HCT116 (cell line): Measurements from ENCODE around the gene TRIM6. TPM values are rescaled to one million over a fixed set of nuclear protein-coding genes. Genes with fewer than 3 reads are reported as not detected.

ENCODE experiments used
- ATAC-seq: fragments of 200-7000 bp; cut with Tn5 transposase; 2 replicates; pipeline ENCODE4 v1.9.1; 2020; ENCODE audit warnings: mild to moderate bottlenecking, moderate library complexity
- BruUV-seq: library from RNA; stranded (reverse); fragments of 400-500 nt; replicated peaks from 2 replicates; lab custom pipeline; 2021; lab: Mats Ljungman, UMichigan
- CTCF ChIA-PET: fragments of 300-600 bp; sonication (Branson Sonifier 250); formaldehyde crosslinking; loops from one replicate; lab custom pipeline; 2021; ENCODE audit warnings: antibody characterized with exemption; lab: Charles Lee
- POLR2A ChIA-PET: fragments of 300-600, 350-600 bp; sonication (Branson Sonifier 250); formaldehyde crosslinking; loops from one replicate; lab custom pipeline; 2021; ENCODE audit warnings: antibody characterized with exemption; lab: Charles Lee
- RAD21 ChIA-PET, 2 experiments: fragments of 300-600 bp; sonication (Branson Sonifier 250); formaldehyde crosslinking; loops; one replicate each; lab custom pipeline; 2023; ENCODE audit warnings: low total read pairs in 2 of 2; ENCODE audit not compliant: uncharacterized antibody in 2 of 2, unreplicated experiment in 2 of 2, low non-redundant PET in 1 of 2; lab: Charles Lee
- DNase-seq: peaks from one replicate; pipeline ENCODE4 v3.0.0-alpha.2; 2010; ENCODE audit warnings: low read depth, low spot score
- H2AFZ ChIP-seq: fragments of 200-600 bp; shearing (Covaris generic), sonication (generic); 2 replicates; pipeline ENCODE4 v1.6.1; 2017; ENCODE audit warnings: low read depth, mixed run types, mixed read lengths, antibody characterized with exemption, low read length; ENCODE audit not compliant: poor library complexity, severe bottlenecking
- H3K27ac ChIP-seq: 2 replicates; pipeline ENCODE4 v1.5.1; 2012; ENCODE audit warnings: low read depth, low read length
- H3K27me3 ChIP-seq: fragments of 200-600 bp; sonication (generic); 2 replicates; pipeline ENCODE4 v1.6.1; 2016; ENCODE audit warnings: mixed run types, low read length, mixed read lengths; ENCODE audit not compliant: insufficient read depth
- H3K36me3 ChIP-seq, 2 experiments: fragments of 200-500 bp in 1 of 2; fragments of 200-600 bp in 1 of 2; sonication (Bioruptor generic) in 1 of 2; sonication (generic) in 1 of 2; 2 replicates each; pipeline versions ENCODE4 v1.5.1 to v1.6.1; 2014 to 2016; ENCODE audit warnings: low read length in 2 of 2, inconsistent platforms in 1 of 2, mixed read lengths in 1 of 2, mixed run types in 1 of 2; ENCODE audit not compliant: insufficient read depth in 2 of 2, control insufficient read depth in 1 of 2
- H3K4me1 ChIP-seq, 2 experiments: fragments of 200-600 bp in 1 of 2; sonication (generic) in 1 of 2; 2 replicates each; pipeline versions ENCODE4 v1.5.1 to v1.6.1; 2012 to 2017; ENCODE audit warnings: low read length in 2 of 2, inconsistent platforms in 1 of 2, mild to moderate bottlenecking in 1 of 2, mixed read lengths in 1 of 2, mixed run types in 1 of 2, moderate library complexity in 1 of 2; ENCODE audit not compliant: insufficient read depth in 2 of 2, control insufficient read depth in 1 of 2
- H3K4me2 ChIP-seq: fragments of 200-600 bp; sonication (generic); 2 replicates; pipeline ENCODE4 v1.6.1; 2017; ENCODE audit warnings: mixed run types, low read length, mixed read lengths
- H3K4me3 ChIP-seq, 2 experiments: fragments of 200-600 bp in 1 of 2; sonication (generic) in 1 of 2; replicated peaks in 1 of 2; 2 replicates each; pipeline ENCODE4 v1.5.1; 2011 to 2016; ENCODE audit warnings: low read length in 2 of 2, control low read depth in 1 of 2, low read depth in 1 of 2, mild to moderate bottlenecking in 1 of 2, mixed read lengths in 1 of 2, mixed run types in 1 of 2
- H3K79me2 ChIP-seq: fragments of 200-600 bp; sonication (generic); 2 replicates; pipeline ENCODE4 v1.6.1; 2017; ENCODE audit warnings: mild to moderate bottlenecking, mixed run types, low read length, moderate library complexity, mixed read lengths; ENCODE audit not compliant: insufficient read depth
- H3K9ac ChIP-seq: fragments of 200-600 bp; sonication (generic); 2 replicates; pipeline ENCODE4 v1.6.1; 2016; ENCODE audit warnings: low read length, mixed read lengths
- H3K9me2 ChIP-seq: fragments of 200-600 bp; sonication (generic), shearing (Covaris generic); 2 replicates; pipeline ENCODE4 v1.6.1; 2017; ENCODE audit warnings: mixed run types, mild to moderate bottlenecking, moderate library complexity; ENCODE audit not compliant: insufficient read depth
- H3K9me3 ChIP-seq, 2 experiments: fragments of 200-500 bp in 1 of 2; fragments of 200-600 bp in 1 of 2; sonication (Bioruptor generic) in 1 of 2; sonication (generic) in 1 of 2; 2 replicates each; pipeline ENCODE4 v1.6.1; 2014 to 2017; ENCODE audit warnings: low read length in 2 of 2, mixed read lengths in 2 of 2, inconsistent platforms in 1 of 2, low read depth in 1 of 2, mild to moderate bottlenecking in 1 of 2, mixed run types in 1 of 2, moderate library complexity in 1 of 2; ENCODE audit not compliant: control insufficient read depth in 1 of 2, insufficient read depth in 1 of 2
- H4K20me1 ChIP-seq: fragments of 200-600 bp; sonication (generic), shearing (Covaris generic); 2 replicates; pipeline ENCODE4 v1.6.1; 2017; ENCODE audit warnings: mixed run types, mild to moderate bottlenecking, moderate library complexity; ENCODE audit not compliant: insufficient read depth
- ATF3 ChIP-seq: IDR thresholded peaks from 2 replicates; pipeline ENCODE4 v1.6.1; 2012
- CBX3 ChIP-seq: IDR thresholded peaks from 2 replicates; pipeline ENCODE4 v1.6.1; 2012; ENCODE audit warnings: low read depth
- CEBPB ChIP-seq: IDR thresholded peaks from 2 replicates; pipeline ENCODE4 v1.6.1; 2012; ENCODE audit warnings: low read depth
- EGR1 ChIP-seq: IDR thresholded peaks from 2 replicates; pipeline ENCODE4 v1.6.1; 2012; ENCODE audit warnings: low read depth
- ELF1 ChIP-seq: IDR thresholded peaks from 2 replicates; pipeline ENCODE4 v1.6.1; 2012; ENCODE audit warnings: low read depth, borderline replicate concordance
- EZH2 ChIP-seq: fragments of 200-600 bp; sonication (generic); IDR thresholded peaks from 2 replicates; pipeline ENCODE4 v1.6.1; 2017; ENCODE audit warnings: antibody characterized with exemption, mixed run types
- FOSL1 ChIP-seq: IDR thresholded peaks from 2 replicates; pipeline ENCODE4 v1.6.1; 2012; ENCODE audit warnings: low read depth
- JUND ChIP-seq: IDR thresholded peaks from 2 replicates; pipeline ENCODE4 v1.6.1; 2012
- POLR2A ChIP-seq: IDR thresholded peaks from 2 replicates; pipeline ENCODE4 v1.7.0; 2011; ENCODE audit warnings: borderline replicate concordance; ENCODE audit not compliant: insufficient read depth, insufficient read length; ENCODE audit errors: extremely low read depth
- POLR2AphosphoS5 ChIP-seq: IDR thresholded peaks from 2 replicates; pipeline ENCODE4 v1.6.1; 2011; ENCODE audit warnings: mild to moderate bottlenecking, low read depth, low read length, moderate library complexity
- RAD21 ChIP-seq: IDR thresholded peaks from 2 replicates; pipeline ENCODE4 v1.6.1; 2012; ENCODE audit warnings: low read depth, mild to moderate bottlenecking
- REST ChIP-seq: IDR thresholded peaks from 2 replicates; pipeline ENCODE4 v1.6.1; 2012; ENCODE audit warnings: low read depth
- SIN3A ChIP-seq: IDR thresholded peaks from 2 replicates; pipeline ENCODE4 v1.6.1; 2012; ENCODE audit warnings: low read depth
- SP1 ChIP-seq: IDR thresholded peaks from 2 replicates; pipeline ENCODE4 v1.6.1; 2012; ENCODE audit warnings: low read depth
- YY1 ChIP-seq: IDR thresholded peaks from 2 replicates; pipeline ENCODE4 v1.6.1; 2011; ENCODE audit warnings: low read length, low read depth, moderate library complexity, mild to moderate bottlenecking; ENCODE audit not compliant: insufficient replicate concordance; ENCODE audit errors: extremely low read depth
- ZBTB33 ChIP-seq: IDR thresholded peaks from 2 replicates; pipeline ENCODE4 v1.6.1; 2011; ENCODE audit warnings: mild to moderate bottlenecking, low read length, moderate library complexity; ENCODE audit not compliant: insufficient replicate concordance; ENCODE audit errors: extremely low read depth
- ZFX ChIP-seq: fragments of 450-650 bp; IDR thresholded peaks from 2 replicates; pipeline ENCODE4 v1.6.1; 2017
- ZNF274 ChIP-seq: fragments of 200-500 bp; sonication (Bioruptor generic); IDR thresholded peaks from 2 replicates; pipeline ENCODE4 v1.6.1; 2014; ENCODE audit warnings: mild to moderate bottlenecking, low read depth, low read length, inconsistent platforms
- intact Hi-C: fragments of 100-400 bp; cut with micrococcal nuclease; formaldehyde crosslinking; loops from 2 replicates; pipeline ENCODE4 v1.10.0; 2022
- total RNA-seq: library from RNA; stranded (reverse); gene quantifications from one replicate; pipeline ENCODE4 v1.2.1, GENCODE V29; 2021; ENCODE audit not compliant: unreplicated experiment

The TRIM6 gene
- total RNA-seq, 1 experiment from 2014 or later = 3.0 TPM

- H3K79me2 ChIP-seq = no peaks in the 10 kb centered on the region
These were observed 26.4 kb downstream of the TRIM6 start for GRCh38 chr11:5622802-5623201.

More at GRCh38 chr11:5622802-5623201, 26.4 kb downstream of the TRIM6 start:
- no peaks in the 10 kb centered on the region for H3K9me2 ChIP-seq
- intact Hi-C loops = no loop called here
- ChIA-PET RAD21 (no interaction called here), POLR2A (no interaction called here), CTCF (no interaction called here)
- H3K9ac ChIP-seq = no peak overlapping the region
- no peaks in the 10 kb centered on the region for H3K9me3 ChIP-seq
- H3K4me1 ChIP-seq = peaks cover 4 to 12% of the 10 kb centered on the region in 2 experiments; a peak in 2 of 4 replicates
- ATAC-seq = no peak
- H3K27ac ChIP-seq = no peak overlapping the region
- H3K4me3 ChIP-seq = no peak overlapping the region
- no peaks in the 10 kb centered on the region for H3K27me3 ChIP-seq
- no peaks in the 10 kb centered on the region for H3K36me3 ChIP-seq
- H4K20me1 ChIP-seq = no peaks in the 10 kb centered on the region
- no peak overlapping the region for H2AFZ ChIP-seq
- H3K4me2 ChIP-seq = no peak overlapping the region
- no TSS peak for BruUV-seq
- TF ChIP-seq ZNF274 (no peak), RAD21 (no peak), SP1 (no peak), POLR2AphosphoS5 (no peak), FOSL1 (no peak), POLR2A (no peak), ATF3 (no peak), CBX3 (no peak), ZBTB33 (no peak), ELF1 (no peak), ZFX (no peak), REST (no peak), SIN3A (no peak), EZH2 (no peak), CEBPB (no peak), JUND (no peak), EGR1 (no peak), YY1 (no peak)
- no peak for DNase-seq
